Cerebellar nuclear complex (tissue), 1 donor: ENCODE measurements around the gene GRN.

Source experiments
- DNase-seq, 2 experiments: peaks; one replicate each; lab custom pipeline; 2025; lab: John Stamatoyannopoulos, UW

The GRN gene

GRCh38 chr17:44344939-44345453 lies at the start of gene GRN:
Gene GRN, plus strand, starts transcription at chr17:44345302. Its CDS starts 3,863 bp downstream, at chr17:44349165.
- DNase-seq, result peak; percentile 92 to 99

DNA sequence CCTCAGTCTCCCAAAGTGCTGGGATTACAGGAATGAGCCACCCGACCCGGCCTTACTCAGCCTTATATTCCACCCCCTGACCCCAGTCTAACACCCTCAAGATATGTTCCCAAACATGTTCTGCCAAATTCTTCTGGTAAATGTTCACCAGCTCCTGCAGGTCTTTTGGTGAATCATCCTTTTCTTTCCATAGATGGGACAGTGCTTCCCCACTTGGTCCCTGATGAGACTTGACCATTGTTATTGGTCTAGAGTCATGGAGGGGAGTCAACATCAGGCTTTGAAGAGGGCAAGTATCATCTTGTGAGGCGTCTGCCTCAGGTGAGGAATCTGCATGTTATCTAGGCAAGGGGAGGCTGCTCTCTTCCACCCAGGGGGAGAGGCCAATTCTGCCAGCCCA lies 47.1 kb upstream of the GRN start:
- no peak for DNase-seq

- no peak for DNase-seq
These were observed 40.5 kb upstream of the GRN start for GRCh38 chr17:44304651-44305050.

DNA sequence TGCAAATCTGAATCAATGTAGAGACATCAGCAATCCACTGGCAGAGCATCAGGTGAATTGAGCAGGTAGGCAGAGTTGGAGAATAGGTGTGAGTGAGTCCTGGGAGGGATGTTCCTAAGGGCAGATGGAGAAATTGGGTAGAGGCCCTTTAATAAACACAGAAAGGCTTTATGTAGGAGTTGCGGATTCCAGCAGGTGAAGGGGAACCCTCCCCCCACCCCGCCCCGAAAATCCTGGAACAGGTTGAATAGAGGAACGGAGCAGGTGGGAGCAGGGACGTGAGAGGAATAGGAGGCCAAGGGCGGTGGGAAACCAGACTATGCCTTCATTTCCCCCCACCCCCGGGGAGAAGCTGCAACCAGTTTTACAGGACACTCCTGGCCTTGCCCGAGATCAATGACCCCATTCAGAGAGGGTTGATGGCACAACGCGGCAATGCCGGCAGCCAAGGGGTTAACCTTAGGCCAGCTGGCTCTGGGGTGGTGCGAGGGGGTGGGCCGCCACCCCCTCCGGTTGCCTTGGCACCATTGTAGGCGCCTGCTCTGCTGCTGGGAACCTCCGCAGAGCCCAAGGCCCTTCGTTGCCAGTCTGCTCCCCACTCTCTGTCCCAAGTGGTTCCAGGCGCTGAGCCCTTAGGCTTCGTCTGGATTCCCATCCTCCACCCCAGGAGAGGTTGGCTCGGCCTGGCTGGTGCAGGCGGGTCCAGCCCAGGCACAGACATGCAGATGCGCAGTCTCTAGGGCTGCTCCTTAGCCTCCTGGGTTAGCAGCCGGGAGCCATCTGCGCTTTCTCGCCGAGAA lies 37.5 kb upstream of the GRN start:
- DNase-seq, result peak in 1 of 2 experiments; percentile 44

DNA sequence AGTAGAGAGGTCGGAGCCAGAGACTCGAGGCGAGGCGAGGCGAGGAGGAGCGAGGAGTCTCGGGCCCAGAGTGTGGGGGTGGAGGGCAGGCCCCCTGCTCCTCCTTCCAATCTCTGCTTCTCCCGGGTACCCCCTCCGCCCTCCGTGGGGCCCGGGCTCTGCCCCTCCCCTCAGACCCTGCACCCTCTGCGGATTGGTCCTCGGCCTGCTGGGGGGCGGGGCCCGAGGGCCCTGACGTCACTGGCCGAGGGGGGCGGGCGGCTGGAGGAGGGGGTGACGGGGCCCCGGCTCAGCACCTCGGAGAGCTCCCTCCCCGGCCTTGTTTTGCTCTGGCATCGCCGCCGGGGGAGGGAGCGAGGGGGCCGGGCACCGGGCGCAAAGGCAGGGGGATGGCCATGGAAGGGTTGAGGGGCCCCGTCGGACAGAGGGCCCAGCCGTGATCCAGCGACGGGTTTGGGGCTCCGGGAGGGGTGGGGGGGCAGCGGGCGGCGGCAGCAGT lies 36.7 kb upstream of the GRN start, which contains the start of gene RUNDC3A:
RUNDC3A (plus strand) TSS at position 282 of the 499 bp plus-strand sequence. CDS start 232 bp downstream, outside the sequence.
- DNase-seq, result peak; percentile 83 to 89

- DNase-seq, result no peak
These were observed 36.2 kb upstream of the GRN start for GRCh38 chr17:44308865-44309264.

GRCh38 chr17:44309472-44309871 lies 35.6 kb upstream of the GRN start:
- no peak for DNase-seq

GRCh38 chr17:44310188-44310587 lies 34.9 kb upstream of the GRN start:
- no peak for DNase-seq

DNA sequence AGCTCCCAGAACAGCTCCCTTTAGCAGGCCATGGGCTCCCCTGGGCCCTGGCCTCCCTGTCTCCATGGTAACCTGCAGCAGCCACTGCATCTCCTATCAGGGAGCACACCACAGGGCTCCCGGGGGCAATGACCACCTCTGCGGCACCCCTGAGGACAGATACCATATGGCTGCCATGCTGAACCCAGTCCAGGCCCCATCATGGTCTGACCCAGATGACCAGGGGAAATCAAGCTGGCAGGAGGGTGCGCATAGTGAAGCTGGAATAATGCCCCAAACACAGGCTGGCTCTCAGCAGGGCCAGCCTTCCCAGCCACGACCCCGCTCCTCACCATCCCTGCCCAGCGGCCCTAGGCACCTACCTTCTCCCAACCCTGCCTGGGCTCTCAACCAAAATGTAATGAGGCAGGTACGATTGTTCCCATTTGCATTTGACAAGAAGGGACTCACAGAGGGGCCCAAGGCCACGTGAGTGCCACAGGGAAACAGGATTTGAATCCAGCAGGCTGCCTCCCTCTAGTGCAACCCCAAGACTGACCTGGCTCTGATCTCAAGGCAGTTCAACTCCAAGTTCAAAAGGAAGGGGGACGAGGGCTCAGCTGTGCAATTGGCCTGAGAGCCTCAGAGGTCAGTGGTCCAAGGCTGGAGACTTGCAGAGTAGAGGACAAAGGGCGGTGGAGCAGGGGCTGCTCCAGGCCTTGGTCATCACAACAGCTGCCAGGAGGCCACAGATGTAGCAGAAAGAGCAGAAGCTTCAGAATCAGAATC lies 34.3 kb upstream of the GRN start:
- no peak for DNase-seq

DNA sequence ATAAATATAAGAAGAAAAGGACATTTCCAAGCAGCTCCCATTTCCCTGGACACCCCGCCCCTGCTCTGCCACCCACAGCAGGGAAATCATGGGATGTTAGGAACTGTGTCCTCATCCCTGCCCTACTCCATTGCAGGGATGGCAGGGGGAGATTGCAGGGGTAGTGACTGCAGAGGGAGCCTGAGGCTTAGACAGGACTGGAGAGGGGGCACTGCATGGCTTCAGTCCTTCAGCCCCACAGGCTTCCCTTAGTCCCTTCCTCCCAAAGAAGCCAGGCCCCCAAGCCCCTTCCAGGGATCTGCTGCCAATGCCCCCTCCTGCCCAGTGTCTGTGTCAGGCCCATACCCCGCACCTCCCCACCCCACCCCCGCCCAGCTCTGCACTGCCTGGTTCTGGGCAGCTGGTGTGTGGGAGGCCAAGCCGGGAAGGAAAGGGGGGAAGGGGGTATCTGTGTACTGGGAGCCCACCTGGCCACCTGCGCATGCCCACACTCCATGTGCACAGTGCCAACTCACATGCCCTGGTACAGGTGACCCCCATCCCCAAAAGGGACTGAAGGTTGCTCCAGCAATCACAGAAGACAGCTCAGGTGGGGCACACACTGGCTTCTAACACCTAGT lies 33.4 kb upstream of the GRN start:
- no peak for DNase-seq

GRCh38 chr17:44312396-44313104 lies 32.6 kb upstream of the GRN start:
- no peak for DNase-seq

- no peak for DNase-seq
These were observed 31.1 kb upstream of the GRN start for GRCh38 chr17:44314031-44314430.

DNA sequence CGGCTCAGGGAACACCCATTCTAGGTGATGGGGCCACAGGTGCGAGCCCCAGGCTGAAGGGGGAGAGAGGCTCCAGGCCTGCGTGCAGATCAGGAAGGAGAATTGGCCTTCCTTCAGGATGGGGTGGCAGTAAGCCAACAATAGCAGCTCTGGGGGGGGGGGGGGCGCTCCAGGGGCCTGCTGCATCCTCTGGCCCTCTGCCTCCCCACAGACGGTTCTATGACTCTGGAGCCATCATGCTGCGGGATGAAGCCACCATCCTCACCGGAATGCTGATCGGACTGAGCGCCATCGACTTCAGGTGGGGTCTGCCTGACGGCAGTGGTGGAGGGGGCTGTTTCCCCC lies 30.6 kb upstream of the GRN start:
- no peak for DNase-seq

GRCh38 chr17:44314869-44315661 lies 30.0 kb upstream of the GRN start:
- no peak for DNase-seq

- DNase-seq, result no peak
These were observed 29.1 kb upstream of the GRN start for GRCh38 chr17:44315760-44316731.

DNA sequence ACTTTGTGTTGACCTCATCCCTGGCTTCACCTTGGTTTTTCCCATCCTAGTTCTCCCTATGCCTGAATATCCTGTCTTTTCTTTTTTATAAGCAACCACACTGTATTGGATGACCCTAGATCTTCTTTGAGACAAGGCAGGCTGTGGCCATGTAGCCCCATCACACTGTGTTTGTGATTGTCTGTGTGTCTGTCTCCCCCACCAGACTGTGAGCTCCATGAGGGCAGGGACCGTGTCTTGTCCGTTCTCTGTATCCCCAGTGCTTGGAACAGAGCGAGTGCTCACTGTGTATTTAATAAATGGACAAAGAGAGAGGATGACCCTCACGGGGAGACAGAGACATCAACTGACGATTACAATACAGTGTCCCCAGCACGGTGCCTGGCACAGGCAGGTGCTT lies 27.6 kb upstream of the GRN start:
- no peak for DNase-seq

DNA sequence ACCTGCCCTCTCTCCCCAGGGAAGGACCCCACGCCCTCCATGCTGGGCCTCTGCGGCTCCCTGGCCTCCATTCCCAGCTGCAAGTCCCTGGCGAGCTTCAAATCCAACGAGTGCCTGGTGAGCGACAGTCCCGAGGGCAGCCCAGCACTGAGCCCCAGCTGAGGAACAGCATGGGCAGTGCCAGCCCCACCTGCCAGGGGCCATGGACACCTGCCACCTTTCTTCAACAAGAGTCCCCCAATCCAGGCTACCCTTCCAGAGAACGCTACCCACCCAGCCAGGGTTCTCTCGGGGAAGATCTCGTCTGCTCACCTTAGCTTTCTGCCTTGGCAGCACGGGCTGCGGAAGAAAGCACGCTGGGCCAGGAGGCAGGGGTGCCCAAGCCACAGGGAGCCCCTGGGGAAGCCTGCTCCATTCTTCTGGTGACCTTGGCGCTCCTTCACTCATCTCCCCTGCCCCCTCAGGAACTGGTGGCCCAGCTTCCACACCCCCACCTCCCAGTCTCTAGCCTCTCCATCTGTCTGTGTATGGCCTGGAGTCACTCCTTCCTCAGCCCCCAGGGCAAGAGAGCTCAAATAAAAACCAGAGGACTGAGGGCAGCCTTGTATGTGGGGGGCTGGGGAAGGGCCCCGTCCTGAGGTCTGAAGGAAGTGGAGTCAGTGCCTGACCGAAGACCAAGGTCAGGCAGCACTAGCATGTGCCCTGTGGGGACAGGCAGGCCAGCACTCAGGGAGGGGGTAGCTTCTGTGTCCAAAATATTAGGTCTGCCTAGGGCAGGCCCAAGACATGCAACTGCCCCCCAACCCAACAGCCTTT lies 26.8 kb upstream of the GRN start:
- DNase-seq, result no peak

- no peak for DNase-seq
These were observed 25.0 kb upstream of the GRN start for GRCh38 chr17:44320066-44320465.
